Keratinocyte (primary cell): Measurements from ENCODE around the gene SMARCA1. TPM values are rescaled to one million over a fixed set of nuclear protein-coding genes. Genes with fewer than 3 reads are reported as not detected.

Experiments
- DNase-seq: peaks from one replicate; pipeline ENCODE4 v3.0.0-alpha.2; 2011; ENCODE audit warnings: low read depth, missing footprints, low spot score
- FAIRE-seq: peaks from 2 replicates; lab custom pipeline; 2011; peaks lifted over from hg19 to GRCh38; lab: Jason Lieb, UNC
- H2AFZ ChIP-seq: 2 replicates; pipeline ENCODE4 v1.6.0; 2012; ENCODE audit warnings: low read length, control low read depth, inconsistent platforms; ENCODE audit not compliant: control insufficient read depth
- H3K27ac ChIP-seq: 2 replicates; pipeline ENCODE4 v1.5.1; 2011; ENCODE audit warnings: low read length; ENCODE audit not compliant: control insufficient read depth, insufficient read depth
- H3K27me3 ChIP-seq: 3 replicates; pipeline ENCODE4 v1.6.0; 2011; ENCODE audit warnings: low read length; ENCODE audit not compliant: control insufficient read depth, insufficient read depth; ENCODE audit errors: extremely low read depth
- H3K36me3 ChIP-seq, 2 experiments: 2 replicates in 1 of 2; 3 replicates in 1 of 2; pipeline ENCODE4 v1.5.1; 2011; ENCODE audit warnings: low read length in 2 of 2, mild to moderate bottlenecking in 1 of 2; ENCODE audit not compliant: control insufficient read depth in 2 of 2, insufficient read depth in 2 of 2; ENCODE audit errors: extremely low read depth in 1 of 2
- H3K4me1 ChIP-seq: 3 replicates; pipeline ENCODE4 v1.5.1; 2011; ENCODE audit warnings: low read length; ENCODE audit not compliant: control insufficient read depth, insufficient read depth; ENCODE audit errors: extremely low read depth
- H3K4me2 ChIP-seq: 3 replicates; pipeline ENCODE4 v1.6.0; 2011; ENCODE audit warnings: low read depth, low read length; ENCODE audit not compliant: control insufficient read depth, insufficient read depth; ENCODE audit errors: extremely low read depth
- H3K4me3 ChIP-seq, 3 experiments: fragments of 200-600 bp in 1 of 3; sonication (generic) in 1 of 3; 2 replicates in 2 of 3; 3 replicates in 1 of 3; pipeline ENCODE4 v1.5.1; 2011 to 2016; ENCODE audit warnings: low read length in 3 of 3, mild to moderate bottlenecking in 3 of 3, control low read depth in 2 of 3, inconsistent platforms in 1 of 3, low read depth in 1 of 3, mixed read lengths in 1 of 3, mixed run types in 1 of 3, moderate library complexity in 1 of 3; ENCODE audit not compliant: control insufficient read depth in 2 of 3, insufficient read depth in 2 of 3; ENCODE audit errors: extremely low read depth in 1 of 3
- H3K79me2 ChIP-seq: 2 replicates; pipeline ENCODE4 v1.6.0; 2012; ENCODE audit warnings: low read length; ENCODE audit not compliant: control insufficient read depth, insufficient read depth
- H3K9ac ChIP-seq: 3 replicates; pipeline ENCODE4 v1.6.0; 2011; ENCODE audit warnings: low read length; ENCODE audit not compliant: control insufficient read depth, insufficient read depth; ENCODE audit errors: extremely low read depth
- H3K9me1 ChIP-seq: 3 replicates; pipeline ENCODE4 v1.6.0; 2011; ENCODE audit warnings: low read length; ENCODE audit not compliant: control insufficient read depth, insufficient read depth; ENCODE audit errors: extremely low read depth
- H3K9me3 ChIP-seq: 2 replicates; pipeline ENCODE4 v1.5.1; 2012; ENCODE audit warnings: low read depth, low read length; ENCODE audit not compliant: control insufficient read depth
- H4K20me1 ChIP-seq: 3 replicates; pipeline ENCODE4 v1.6.0; 2011; ENCODE audit warnings: low read length; ENCODE audit not compliant: control insufficient read depth, insufficient read depth; ENCODE audit errors: extremely low read depth
- CTCF ChIP-seq, 3 experiments: IDR thresholded peaks in 1 of 3; conservative IDR thresholded peaks in 1 of 3; optimal IDR thresholded peaks in 1 of 3; 2 replicates in 2 of 3; 3 replicates in 1 of 3; pipeline versions ENCODE3 to v1.5.1; 2011; ENCODE audit warnings: low read length in 3 of 3, mild to moderate bottlenecking in 3 of 3, moderate library complexity in 2 of 3, control low read depth in 1 of 3, inconsistent platforms in 1 of 3; ENCODE audit not compliant: insufficient read depth in 2 of 3; ENCODE audit errors: extremely low read depth in 1 of 3
- EZH2 ChIP-seq: IDR thresholded peaks from one replicate; pipeline ENCODE4 v1.6.1; 2012; ENCODE audit warnings: inconsistent platforms, mild to moderate bottlenecking, low read length, moderate library complexity
- dilution Hi-C: fragments of 300-500 bp; cut with MboI; formaldehyde crosslinking; loops from one replicate; pipeline ENCODE4 v1.7.0; 2020; ENCODE audit warnings: low sequenced_read_pairs; ENCODE audit not compliant: extremely low pct_ligation_motif_present
- polyA plus RNA-seq, 5 experiments: library from polyadenylated mRNA; depleted of rRNA in 3 of 5; stranded (reverse) in 3 of 5; stranded (forward) in 1 of 5; unstranded in 1 of 5; fragments of >200 nt; gene quantifications; 1 replicate in 1 of 5; 2 replicates in 3 of 5; 3 replicates in 1 of 5; pipeline versions ENCODE4 v1.2.1 to v1.2.3, GENCODE V29; 2011 to 2012; ENCODE audit warnings: missing spikeins in 2 of 5, low read depth in 1 of 5, low replicate concordance in 1 of 5

Gene SMARCA1
- polyA plus RNA-seq, 1 donor (not counting 4 experiments of a cell fraction or from before 2014, with no cell fraction given): 21.6 TPM

GRCh38 chrX:129522184-129523078 lies 859 bp downstream of the SMARCA1 start:
- DNase-seq (no peak), FAIRE-seq (no peak)
- no peak overlapping the region for H2AFZ ChIP-seq
- no peaks in the 10 kb centered on the region for H4K20me1 ChIP-seq
- peak overlapping the region; percentile 61 to 70 (median 64) for H3K4me3 ChIP-seq
- H3K9me3 ChIP-seq: no peaks in the 10 kb centered on the region
- H3K4me2 ChIP-seq: peak overlapping the region; percentile 49
- H3K27ac ChIP-seq: no peak overlapping the region
- TF ChIP-seq CTCF (optimal IDR thresholded peaks at IDR 0.05 in 1 of 3, IDR thresholded peaks at IDR 0.05 in 1 of 3, conservative IDR thresholded peaks at IDR 0.05 in 1 of 3; ENCODE audit: extremely low read depth in 1 of 3, insufficient read depth in 2 of 3, low read length in 3 of 3) (no peak), EZH2 (no peak)
- peak overlapping the region; percentile 57 for H3K9ac ChIP-seq
- no peaks in the 10 kb centered on the region for H3K27me3 ChIP-seq
- H3K4me1 ChIP-seq: no peaks in the 10 kb centered on the region
- dilution Hi-C loops: no loop called here
- H3K79me2 ChIP-seq: peaks cover 6% of the 10 kb centered on the region
- H3K9me1 ChIP-seq: no peaks in the 10 kb centered on the region
- H3K36me3 ChIP-seq: no peaks in the 10 kb centered on the region

GRCh38 chrX:129520151-129520550 lies 3.1 kb downstream of the SMARCA1 start:
- Histone ChIP-seq H3K4me1 (no peaks in the 10 kb centered on the region), H3K27ac (no peak overlapping the region), H3K4me2 (no peak overlapping the region), H3K4me3 (no peak overlapping the region), H4K20me1 (no peaks in the 10 kb centered on the region), H3K79me2 (peaks cover 6% of the 10 kb centered on the region), H2AFZ (no peak overlapping the region), H3K9me1 (no peaks in the 10 kb centered on the region), H3K9me3 (no peaks in the 10 kb centered on the region), H3K9ac (no peak overlapping the region), H3K36me3 (no peaks in the 10 kb centered on the region), H3K27me3 (no peaks in the 10 kb centered on the region)
- DNase-seq: no peak
- no peak for FAIRE-seq
- TF ChIP-seq EZH2 (no peak), CTCF (optimal IDR thresholded peaks at IDR 0.05 in 1 of 3, IDR thresholded peaks at IDR 0.05 in 1 of 3, conservative IDR thresholded peaks at IDR 0.05 in 1 of 3; ENCODE audit: extremely low read depth in 1 of 3, insufficient read depth in 2 of 3, low read length in 3 of 3) (no peak)
- dilution Hi-C loops: no loop called here
